T-helper 2 cell treated with Interferon-gamma antibody and Interleukin-4, amounts not matched to agents 5 μg/mL and 100 μg/mL, for 36 hours (primary cell): ENCODE measurements around the gene SLC25A1.
"Not testable (repeated sequence)": the region's sequence is repeated elsewhere in the genome, so short reads cannot be mapped to it uniquely, and the experiment has no call there.

ENCODE experiments used
- DNase-seq: peaks from one replicate; pipeline ENCODE4 v3.0.0; 2021; ENCODE audit warnings: low spot score
- H3K27ac Mint-ChIP-seq: one replicate; pipeline ENCODE4 v1.8.0; 2021; ENCODE audit warnings: mild to moderate bottlenecking, mixed read lengths
- H3K27me3 Mint-ChIP-seq: one replicate; pipeline ENCODE4 v1.8.0; 2021; ENCODE audit warnings: low read depth, mixed read lengths
- H3K36me3 Mint-ChIP-seq: one replicate; pipeline ENCODE4 v1.8.0; 2021; ENCODE audit warnings: low read depth, mixed read lengths
- H3K4me1 Mint-ChIP-seq: one replicate; pipeline ENCODE4 v1.8.0; 2021; ENCODE audit warnings: low read depth, mixed read lengths
- H3K4me3 Mint-ChIP-seq: one replicate; pipeline ENCODE4 v1.8.0; 2022; ENCODE audit warnings: mild to moderate bottlenecking, moderate library complexity, mixed read lengths
- H3K9me3 Mint-ChIP-seq: one replicate; pipeline ENCODE4 v1.8.0; 2021; ENCODE audit warnings: mixed read lengths

SLC25A1 gene

GRCh38 chr22:19172213-19173046 lies 6.1 kb downstream of the SLC25A1 start:
- no peak for DNase-seq
- no peaks in the 10 kb centered on the region for H3K9me3 Mint-ChIP-seq
- peaks cover 23% of the 10 kb centered on the region for H3K4me1 Mint-ChIP-seq
- peak overlapping the region; percentile 94 for H3K4me3 Mint-ChIP-seq
- H3K36me3 Mint-ChIP-seq, result peaks cover 2% of the 10 kb centered on the region
- peaks cover 28% of the 10 kb centered on the region for H3K27me3 Mint-ChIP-seq
- H3K27ac Mint-ChIP-seq, result peak overlapping the region; percentile 91

DNA sequence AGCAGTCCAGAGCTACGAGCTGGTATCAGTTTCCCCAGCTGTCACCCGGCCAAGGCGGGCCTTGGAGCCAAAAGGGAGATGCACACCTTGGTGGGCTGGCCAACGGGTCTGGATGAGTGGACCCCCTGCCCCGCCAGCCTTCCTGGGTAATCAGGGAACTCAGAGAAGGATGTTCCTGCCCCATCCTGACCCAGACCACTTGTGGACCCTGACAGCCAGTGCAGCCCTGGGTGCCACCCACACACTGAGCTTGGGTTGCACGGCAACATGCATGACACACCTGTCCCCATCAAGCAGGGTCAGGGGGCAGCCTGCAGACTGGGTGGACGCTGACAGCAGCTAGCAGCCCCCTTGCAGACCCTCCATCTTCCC lies 8.6 kb downstream of the SLC25A1 start:
- peaks cover 39% of the 10 kb centered on the region for H3K27me3 Mint-ChIP-seq
- DNase-seq, result no peak
- no peak overlapping the region for H3K27ac Mint-ChIP-seq
- H3K4me1 Mint-ChIP-seq, result peaks cover 23% of the 10 kb centered on the region
- H3K4me3 Mint-ChIP-seq, result peak overlapping the region; percentile 94
- peaks cover 2% of the 10 kb centered on the region for H3K36me3 Mint-ChIP-seq
- H3K9me3 Mint-ChIP-seq, result no peaks in the 10 kb centered on the region

DNA sequence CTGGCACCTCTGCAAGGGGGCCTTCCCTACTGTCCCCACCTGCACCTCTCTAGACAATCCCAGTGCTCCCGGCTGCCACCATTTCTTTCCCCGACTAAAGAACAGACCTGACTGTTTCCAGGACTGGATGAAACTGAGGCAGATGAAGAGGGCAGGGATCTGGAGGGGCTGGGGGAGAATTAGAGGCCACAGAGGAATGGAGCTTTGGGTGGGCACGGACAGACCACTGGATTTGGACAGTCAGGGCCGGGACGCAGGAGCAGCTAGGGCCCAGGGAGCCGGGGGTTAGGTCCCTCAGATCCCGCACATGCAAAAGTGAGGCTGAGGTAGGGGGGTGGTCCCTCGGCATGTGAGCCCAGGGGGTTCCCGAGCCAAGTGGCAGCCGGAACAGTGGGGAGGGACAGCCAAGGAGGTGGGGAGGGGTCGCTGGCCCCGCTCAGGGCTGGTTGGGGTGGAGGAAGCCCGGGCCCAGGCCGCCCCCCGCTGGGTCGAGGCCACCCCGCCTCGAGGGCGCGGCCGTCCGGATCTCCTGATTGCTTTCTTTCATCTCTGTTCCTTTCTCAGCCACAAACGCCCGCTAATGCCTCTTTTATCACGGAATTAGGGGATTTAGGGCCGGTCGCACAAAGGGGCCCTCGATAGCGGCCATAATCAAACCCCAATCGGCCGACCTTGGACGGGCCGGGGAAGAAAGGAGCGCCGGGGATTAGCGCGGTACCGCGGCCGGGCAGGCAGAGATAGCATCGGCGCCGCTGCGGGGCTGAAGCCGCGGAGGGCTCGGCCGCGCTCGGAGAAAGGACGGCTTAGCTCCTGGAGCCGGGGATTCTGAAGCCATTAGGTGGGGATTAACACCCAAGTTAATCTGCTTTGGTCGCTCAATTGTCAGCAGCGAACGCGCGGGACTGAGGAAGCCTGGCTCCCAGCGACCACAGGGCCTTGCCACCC lies 9.3 kb downstream of the SLC25A1 start:
- Mint-ChIP-seq H3K4me1 (peaks cover 23% of the 10 kb centered on the region), H3K9me3 (no peaks in the 10 kb centered on the region), H3K27me3 (peaks cover 39% of the 10 kb centered on the region), H3K4me3 (peak overlapping the region; percentile 49), H3K27ac (no peak overlapping the region), H3K36me3 (peaks cover 2% of the 10 kb centered on the region)
- DNase-seq, result no peak

DNA sequence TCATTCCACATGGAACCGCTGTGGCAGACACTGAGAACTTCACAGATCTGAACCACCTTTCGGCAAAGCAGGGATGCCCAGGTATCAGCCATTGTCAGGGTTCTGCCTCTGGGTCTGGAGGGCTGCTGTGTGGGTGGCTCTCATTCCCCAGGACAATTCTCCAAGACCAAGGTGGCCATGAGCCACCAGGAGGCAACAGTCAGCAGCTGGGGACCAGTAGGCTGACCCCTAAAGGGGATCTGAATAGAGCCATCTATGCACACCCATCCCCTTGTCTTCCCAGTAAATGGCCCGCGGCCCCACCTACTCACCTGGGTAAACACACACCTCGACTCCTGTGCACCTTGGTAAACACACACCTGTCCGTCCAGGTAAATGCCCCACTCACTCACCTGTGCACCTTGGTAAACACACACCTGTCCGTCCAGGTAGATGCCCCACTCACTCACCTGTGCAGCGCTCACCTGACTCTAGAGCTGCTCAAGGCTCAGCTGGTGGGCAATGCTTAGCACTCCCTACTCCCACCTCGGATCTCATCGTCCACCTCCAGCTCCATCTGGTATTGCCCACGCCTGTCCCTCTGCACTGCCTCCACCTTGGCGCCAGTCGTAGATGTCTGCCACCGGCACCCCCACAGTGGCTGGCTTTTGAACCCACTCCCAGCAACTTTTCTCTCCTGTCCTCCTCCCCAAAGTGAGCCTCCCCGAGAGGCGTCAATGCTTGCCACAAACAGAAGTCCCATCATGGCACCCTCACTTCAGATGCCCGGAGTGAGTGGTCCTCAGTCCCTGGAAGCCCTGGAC lies 10.2 kb downstream of the SLC25A1 start:
- Mint-ChIP-seq H3K36me3 (peaks cover 2% of the 10 kb centered on the region), H3K27me3 (peaks cover 39% of the 10 kb centered on the region), H3K9me3 (no peaks in the 10 kb centered on the region), H3K27ac (no peak overlapping the region), H3K4me1 (peaks cover 20% of the 10 kb centered on the region), H3K4me3 (no peak overlapping the region)
- no peak for DNase-seq

- H3K36me3 Mint-ChIP-seq, result peaks cover 2% of the 10 kb centered on the region
- no peak for DNase-seq
- H3K9me3 Mint-ChIP-seq, result no peaks in the 10 kb centered on the region
- peaks cover 39% of the 10 kb centered on the region for H3K27me3 Mint-ChIP-seq
- no peak overlapping the region for H3K4me3 Mint-ChIP-seq
- peaks cover 13% of the 10 kb centered on the region for H3K4me1 Mint-ChIP-seq
- no peak overlapping the region for H3K27ac Mint-ChIP-seq
Measured at GRCh38 chr22:19167106-19167869, 11.2 kb downstream of the SLC25A1 start.

DNA sequence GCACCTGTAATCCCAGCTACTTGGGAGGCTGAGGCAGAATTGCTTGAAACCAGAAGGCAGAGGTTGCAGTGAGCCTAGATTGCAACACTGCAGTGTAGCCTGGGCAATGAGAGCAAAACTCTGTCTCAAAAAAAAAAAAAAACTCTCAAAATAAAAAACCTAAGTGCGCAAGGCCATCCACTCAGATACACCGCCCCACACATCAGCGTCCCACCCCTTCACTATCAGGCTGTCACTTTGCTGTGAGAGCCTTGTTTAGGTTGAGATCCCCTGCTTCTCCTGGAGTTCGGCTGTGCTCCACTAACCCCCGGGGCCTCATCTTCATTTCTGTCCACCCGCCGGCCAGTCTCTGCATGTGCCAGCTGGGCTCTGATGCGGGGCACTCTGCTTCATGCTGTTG lies 12.1 kb downstream of the SLC25A1 start:
- no peaks in the 10 kb centered on the region for H3K9me3 Mint-ChIP-seq
- no peak overlapping the region for H3K4me3 Mint-ChIP-seq
- H3K36me3 Mint-ChIP-seq, result no peaks in the 10 kb centered on the region
- H3K4me1 Mint-ChIP-seq, result peaks cover 10% of the 10 kb centered on the region
- peaks cover 39% of the 10 kb centered on the region for H3K27me3 Mint-ChIP-seq
- H3K27ac Mint-ChIP-seq, result no peak overlapping the region
- no peak for DNase-seq

- peaks cover 2% of the 10 kb centered on the region for H3K4me1 Mint-ChIP-seq
- H3K4me3 Mint-ChIP-seq, result no peak overlapping the region
- no peaks in the 10 kb centered on the region for H3K36me3 Mint-ChIP-seq
- no peaks in the 10 kb centered on the region for H3K9me3 Mint-ChIP-seq
- no peak overlapping the region for H3K27ac Mint-ChIP-seq
- H3K27me3 Mint-ChIP-seq, result peaks cover 30% of the 10 kb centered on the region
- DNase-seq, result no peak
Measured at GRCh38 chr22:19164425-19164824, 14.1 kb downstream of the SLC25A1 start.

- H3K27me3 Mint-ChIP-seq, H3K4me1 Mint-ChIP-seq, H3K9me3 Mint-ChIP-seq, H3K36me3 Mint-ChIP-seq, DNase-seq, H3K4me3 Mint-ChIP-seq, H3K27ac Mint-ChIP-seq: not testable (repeated sequence)
Measured at GRCh38 chr22:19158649-19159048, 19.9 kb downstream of the SLC25A1 start.

DNA sequence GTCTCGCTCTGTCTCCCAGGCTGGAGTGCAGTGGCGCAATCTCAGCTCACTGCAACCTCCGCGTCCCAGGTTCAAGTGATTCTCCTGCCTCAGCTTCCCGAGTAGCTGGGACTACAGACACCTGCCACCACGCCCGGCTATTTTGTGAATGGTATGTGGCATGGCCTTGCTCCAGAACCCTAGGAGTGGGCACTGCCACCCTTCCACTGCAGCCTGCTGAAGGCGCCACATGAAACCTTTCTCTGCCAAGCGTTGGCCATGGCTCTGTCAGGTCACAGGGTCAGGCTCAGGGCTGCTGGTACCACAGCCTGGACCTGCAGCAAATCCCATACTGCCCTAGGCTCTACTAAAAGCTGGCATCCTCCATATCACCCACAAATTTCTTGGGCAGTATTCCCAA lies 22.4 kb downstream of the SLC25A1 start:
- H3K36me3 Mint-ChIP-seq, H3K9me3 Mint-ChIP-seq, H3K4me3 Mint-ChIP-seq, H3K27ac Mint-ChIP-seq, H3K4me1 Mint-ChIP-seq, DNase-seq: not testable (repeated sequence)
- peaks cover 30% of the 10 kb centered on the region for H3K27me3 Mint-ChIP-seq

DNA sequence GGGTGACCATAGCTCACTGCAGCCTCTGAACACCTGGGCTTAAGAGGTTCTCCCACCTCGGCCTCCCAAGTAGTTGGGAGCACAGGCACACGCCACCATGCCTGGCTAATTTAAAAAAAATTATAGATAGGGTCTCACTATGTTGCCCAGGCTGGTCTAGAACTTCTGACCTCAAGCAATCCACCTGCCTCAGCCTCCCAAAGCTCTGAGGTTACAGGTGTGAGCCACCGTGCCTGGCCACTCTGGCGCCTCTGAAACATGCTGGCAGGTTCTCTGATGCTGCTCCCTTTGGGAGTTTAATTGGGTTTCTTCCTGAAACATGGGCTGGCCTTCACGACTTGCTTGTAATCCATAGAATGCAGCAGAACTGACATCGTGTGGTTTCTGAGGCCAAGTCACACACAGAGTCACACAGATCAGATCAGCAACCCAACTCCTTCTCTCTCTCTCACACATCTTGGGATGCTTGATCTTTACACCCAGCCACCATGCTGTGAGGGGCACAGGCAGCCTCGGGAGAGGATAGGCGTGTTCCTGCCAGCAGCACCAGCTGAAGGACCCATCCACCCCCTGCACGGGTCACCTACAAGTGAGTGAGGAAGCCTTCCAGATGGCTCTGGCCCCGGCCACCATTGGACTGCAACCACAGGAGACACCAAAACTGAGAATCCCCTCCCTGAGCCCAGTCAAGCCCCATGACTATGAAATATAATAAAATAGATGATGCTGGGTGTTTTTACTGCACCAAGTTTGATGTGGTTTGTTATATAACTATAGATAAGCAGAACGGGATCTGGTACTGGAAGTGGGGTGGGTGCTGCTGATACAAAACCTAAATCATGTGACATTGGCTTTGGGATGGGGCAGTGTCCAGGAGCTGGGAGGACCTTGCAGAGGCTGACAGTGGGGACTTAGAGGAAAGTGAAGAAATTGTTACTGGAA lies 25.3 kb downstream of the SLC25A1 start:
- Mint-ChIP-seq H3K36me3 (no peaks in the 10 kb centered on the region), H3K9me3 (no peaks in the 10 kb centered on the region), H3K4me3 (no peak overlapping the region), H3K27ac (no peak overlapping the region), H3K27me3 (peaks cover 45% of the 10 kb centered on the region), H3K4me1 (peaks cover 3% of the 10 kb centered on the region)
- DNase-seq, result no peak

DNA sequence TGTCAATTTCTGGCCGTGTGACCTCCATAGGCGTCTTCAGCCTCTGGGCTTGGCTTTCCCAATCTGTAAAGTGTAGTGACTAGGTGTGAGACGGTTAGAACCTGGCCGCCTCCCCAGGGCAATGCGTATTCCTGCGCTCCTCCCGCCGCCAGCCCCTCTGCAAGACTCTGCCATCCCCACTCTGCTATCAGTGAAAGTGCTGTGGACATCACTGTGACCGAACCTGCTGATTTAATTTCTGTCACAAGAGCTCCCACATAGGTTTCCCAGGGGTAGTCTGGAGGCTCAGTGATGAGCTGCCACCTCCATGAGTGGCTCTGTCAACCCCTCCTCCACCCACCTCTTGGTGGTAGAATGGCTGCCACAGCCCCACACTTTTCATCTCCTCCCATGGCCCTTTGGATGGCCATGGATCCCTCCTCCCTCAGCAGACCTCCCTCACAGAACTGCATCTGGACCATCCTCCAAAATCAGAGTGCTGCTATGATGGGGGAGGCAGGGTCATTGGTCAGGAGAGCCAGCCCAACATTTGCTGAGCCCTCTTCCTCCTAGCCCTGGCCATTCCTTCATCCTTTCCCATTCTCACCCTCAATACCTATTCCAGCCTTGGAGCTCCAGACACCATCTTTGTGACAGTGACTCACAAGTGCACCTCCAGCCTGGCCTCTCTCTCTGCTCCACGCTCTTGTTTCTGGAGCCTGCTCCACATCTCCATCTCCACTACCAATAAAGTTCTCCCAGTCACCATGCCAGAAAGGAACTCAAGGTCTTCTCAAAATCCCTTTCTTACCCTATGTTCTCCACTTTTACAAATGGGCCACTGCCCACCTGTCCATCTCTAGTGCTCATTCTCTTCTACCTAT lies 27.0 kb downstream of the SLC25A1 start:
- Mint-ChIP-seq H3K4me3 (peak overlapping the region; percentile 69), H3K27ac (no peak overlapping the region), H3K9me3 (no peaks in the 10 kb centered on the region), H3K36me3 (no peaks in the 10 kb centered on the region), H3K27me3 (peaks cover 61% of the 10 kb centered on the region), H3K4me1 (peaks cover 3% of the 10 kb centered on the region)
- no peak for DNase-seq
